HG03460 (cell line): ENCODE measurements around the gene UBE2R2.

ENCODE experiments used
- ATAC-seq: cut with Tn5 transposase; IDR thresholded peaks from one replicate; pipeline ENCODE4 v1.9.1; 2021; ENCODE audit not compliant: unreplicated experiment

Gene UBE2R2

DNA sequence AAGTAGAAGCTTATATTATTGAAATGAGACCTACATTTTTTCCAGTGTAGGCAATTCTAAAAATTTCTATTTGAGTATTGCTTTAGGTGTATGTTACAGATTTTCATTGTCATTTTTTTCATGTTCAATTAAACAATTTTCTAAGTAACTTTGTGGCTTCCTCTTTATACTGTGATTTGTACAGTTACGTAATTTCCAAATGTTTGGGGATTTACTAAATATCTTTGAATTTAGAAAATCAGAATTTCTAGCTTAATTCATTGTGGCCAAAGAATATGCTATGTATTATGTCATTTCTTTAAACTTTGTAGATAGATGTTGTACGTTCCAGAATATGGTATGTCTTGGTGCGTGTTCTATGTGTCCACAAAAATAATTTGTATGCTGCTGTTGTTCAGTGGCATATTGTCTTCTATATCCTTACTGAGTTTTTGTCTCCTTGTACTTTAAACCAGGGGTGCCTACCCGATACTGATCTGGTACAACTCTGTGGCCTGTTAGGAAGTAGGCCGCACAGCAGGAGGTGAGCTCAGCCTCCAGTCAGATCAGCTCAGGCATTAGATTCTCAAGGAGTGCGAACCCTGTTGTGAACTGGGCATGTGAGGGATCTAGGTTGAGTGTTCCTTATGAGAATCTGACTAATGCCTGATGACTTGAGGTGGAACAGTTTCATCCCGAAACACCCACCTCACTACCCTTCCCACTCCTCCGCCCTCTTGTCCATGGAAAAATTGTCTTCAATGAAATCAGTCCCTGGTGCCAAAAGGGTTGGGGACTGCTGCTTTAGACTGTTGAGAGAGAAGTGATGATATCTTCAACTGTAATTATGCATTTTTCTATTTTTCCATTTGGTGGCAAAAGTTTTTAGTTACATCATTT lies 63.5 kb downstream of the UBE2R2 start:
- no peak for ATAC-seq

DNA sequence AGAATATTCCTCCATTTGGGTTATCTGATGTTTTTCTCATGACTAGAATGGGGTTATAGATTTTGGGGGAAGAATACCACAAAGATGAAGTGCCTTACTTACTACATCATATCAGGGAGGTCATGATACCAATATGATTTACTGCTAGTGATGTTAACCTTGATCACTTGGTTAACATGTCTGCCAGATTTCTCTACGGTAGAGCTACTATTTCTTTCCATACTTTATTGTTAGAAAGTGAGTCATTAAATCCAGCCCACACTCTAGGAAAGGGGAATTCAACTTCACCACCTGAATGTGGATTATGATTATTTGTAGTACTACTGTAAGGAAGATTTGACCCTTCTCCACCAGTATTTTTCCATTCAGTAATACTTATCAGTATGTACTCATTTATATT lies 64.7 kb downstream of the UBE2R2 start:
- ATAC-seq: no peak

DNA sequence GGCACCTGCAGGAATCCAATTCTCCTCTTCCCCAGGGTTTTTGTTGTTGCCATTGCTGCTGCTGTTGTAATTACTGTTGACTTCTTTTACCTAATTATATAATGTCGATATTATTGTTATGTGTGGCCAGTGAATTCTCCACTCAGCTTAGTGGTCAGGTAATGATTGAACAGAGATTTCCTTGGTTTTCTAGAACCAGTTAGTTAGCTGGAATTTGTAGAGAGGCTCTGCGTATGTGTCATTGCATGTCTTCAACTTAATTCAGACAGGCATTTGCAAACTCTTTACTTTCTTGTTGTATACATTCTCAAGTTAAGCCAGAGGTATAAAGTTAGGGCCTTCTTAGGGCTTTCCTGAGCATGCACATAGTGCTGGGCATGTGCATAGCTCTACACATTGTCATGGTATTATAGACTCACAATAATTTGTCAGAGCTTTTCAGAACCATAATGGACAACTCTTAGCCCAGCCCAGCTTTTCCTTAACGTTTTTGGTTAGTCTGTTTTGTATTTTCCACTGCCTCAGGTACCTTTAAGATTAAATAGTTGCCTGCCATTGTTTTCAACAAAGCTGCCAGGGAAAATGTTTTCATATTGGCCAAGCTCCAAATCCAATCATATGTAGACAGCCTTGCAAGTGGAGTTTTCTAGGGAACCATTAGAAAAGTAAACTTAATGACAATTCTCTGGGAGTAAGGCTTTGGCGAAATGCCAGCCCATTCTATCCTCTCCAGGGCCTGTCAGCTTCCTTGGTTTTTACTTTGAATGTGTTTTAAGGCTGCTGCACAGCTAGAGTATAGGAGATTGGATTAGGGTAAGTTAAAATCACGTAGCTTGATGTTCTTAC lies 68.1 kb downstream of the UBE2R2 start:
- no peak for ATAC-seq

- ATAC-seq: no peak
Observed at GRCh38 chr9:33885948-33886347, 69.0 kb downstream of the UBE2R2 start.

DNA sequence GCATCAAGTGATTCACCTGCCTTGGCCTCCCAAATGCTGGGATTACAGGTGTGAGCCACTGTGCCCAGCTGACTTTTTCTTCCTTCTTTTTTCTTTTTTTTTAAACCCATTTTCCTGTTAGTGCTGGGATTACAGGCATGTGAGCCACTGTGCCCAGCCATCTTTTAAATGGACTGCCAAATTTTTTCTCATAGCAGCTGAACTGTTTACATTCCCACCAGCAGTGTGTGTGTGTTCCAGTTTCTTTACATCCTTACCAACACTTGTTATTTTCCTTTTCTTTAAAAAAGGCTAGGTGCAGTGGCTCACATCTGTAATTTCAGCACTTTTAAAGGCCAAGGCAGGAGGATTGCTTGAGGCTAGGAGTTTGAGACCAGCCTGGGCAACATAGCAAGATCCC lies 76.9 kb downstream of the UBE2R2 start:
- ATAC-seq: no peak

DNA sequence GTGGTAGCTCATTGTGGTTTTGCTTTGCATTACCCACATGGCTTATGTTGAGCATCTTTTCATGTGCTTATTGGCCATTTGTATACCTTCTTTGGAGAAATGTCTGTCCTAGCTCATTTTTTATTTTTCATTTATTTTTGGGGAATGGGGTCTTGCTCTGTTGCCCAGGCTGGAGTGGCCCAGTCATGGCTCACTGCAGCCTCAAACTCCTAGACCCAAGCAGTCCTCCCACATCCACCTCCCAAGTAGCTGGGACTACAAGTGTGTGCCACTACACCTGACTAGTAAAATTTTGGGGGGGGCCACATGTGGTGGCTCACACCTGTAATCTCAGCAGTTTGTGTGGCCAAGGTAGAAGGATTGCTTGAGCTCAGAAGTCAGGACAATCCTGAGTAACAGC lies 77.4 kb downstream of the UBE2R2 start:
- no peak for ATAC-seq

DNA sequence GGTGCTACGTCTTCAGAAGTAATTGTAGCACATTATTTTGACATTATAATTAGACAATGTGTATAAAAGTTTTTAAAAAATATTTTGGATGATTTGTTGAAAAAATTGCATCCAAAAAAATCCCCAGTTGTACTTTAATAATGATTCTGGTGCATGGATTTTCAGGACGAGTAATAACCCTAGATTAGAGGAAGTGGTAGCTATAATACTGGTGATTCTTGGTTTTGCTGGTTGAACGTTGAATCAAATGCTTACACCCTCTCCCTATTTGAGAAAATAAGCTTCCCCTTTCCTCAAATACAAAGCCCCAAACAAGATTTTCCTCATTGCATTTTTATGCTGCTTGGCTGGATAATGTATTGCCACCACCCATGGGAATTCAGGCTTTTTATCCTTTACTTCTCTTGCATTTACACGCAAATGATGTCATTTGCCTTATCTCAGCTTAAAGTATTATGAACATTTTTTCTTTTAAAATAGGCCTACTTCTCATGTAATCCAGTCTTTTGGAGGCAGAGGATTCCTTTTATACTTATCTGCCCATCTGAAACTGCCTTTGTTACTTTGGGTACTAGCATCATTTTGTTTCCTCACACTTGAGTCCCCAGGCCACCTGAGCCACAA lies 86.3 kb downstream of the UBE2R2 start:
- no peak for ATAC-seq

DNA sequence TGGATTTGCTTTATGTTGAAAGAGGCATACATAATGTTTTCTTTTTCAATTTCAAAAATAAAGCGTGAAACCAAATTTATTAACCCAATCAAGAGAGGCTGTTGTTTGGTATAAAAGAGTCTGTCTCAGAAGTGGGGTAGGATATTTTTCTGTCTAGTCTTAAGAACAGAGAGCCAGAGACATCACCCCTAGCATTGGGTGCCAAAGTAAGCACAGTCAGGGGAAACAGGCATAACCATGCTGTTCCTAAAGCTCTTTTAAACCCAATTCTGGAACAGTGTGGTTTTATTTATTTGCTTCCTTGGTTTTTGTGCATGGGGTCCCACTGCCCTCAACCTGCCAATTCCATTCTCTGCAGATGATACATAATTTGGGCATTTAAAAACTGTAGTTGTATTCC lies 88.2 kb downstream of the UBE2R2 start:
- no peak for ATAC-seq

DNA sequence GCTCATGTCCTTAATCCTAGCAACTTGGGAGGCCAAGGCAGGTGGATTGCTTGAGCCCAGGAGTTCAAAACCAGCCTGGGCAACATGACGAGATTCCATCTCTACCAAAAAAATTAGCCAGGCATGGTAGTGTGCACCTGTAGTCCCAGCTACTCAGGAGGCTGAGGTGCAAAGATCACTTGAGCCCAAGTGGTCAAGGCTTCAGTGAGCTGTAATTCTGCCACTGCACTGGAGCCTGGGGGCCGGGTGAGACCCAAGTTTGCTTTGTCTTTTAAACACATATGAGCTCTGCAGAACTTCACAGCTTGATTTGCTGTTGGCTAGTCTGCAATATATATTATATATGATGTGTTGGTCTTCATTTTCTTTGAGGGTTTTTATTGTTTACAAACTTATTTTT lies 89.8 kb downstream of the UBE2R2 start:
- no peak for ATAC-seq

- ATAC-seq: no peak
Observed at GRCh38 chr9:33907347-33907746, 90.4 kb downstream of the UBE2R2 start.

GRCh38 chr9:33908114-33908513 lies 91.2 kb downstream of the UBE2R2 start:
- ATAC-seq: no peak

GRCh38 chr9:33908749-33909148 lies 91.8 kb downstream of the UBE2R2 start:
- no peak for ATAC-seq

GRCh38 chr9:33913541-33913940 lies 96.6 kb downstream of the UBE2R2 start:
- ATAC-seq: no peak

DNA sequence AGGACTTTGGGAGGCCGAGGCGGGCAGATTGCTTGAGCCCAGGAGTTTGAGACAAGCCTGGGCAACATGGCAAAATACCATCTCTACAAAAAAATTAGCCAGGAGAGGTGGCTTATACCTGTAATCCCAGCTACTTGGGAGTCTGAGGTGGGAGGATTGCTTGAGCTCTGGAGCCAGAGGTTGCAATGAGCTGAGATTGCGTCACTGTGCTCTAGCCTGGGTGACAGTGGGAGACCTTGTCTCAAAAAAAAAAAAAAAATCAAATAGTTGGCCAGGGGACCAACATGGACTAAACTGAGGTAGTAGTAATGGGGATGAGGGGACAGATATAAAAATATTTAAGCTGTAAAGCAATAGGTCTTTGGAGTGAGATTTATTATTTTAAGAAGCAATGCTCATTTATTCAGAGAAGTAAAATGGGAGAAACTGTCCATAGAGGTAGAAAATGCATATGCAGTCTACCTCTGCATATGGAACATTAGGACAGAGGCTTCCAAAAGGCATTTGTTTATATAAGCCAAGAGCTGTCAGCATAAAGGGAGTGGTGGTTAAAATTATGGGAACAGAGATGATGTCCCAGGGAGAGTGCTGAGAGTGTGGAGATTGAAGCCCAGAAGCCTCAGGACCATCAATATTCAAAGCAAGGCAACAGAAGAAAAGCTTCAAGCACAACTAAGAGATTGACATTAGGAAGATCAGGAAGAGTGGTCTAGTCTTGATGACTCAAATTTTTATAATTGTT lies 98.1 kb downstream of the UBE2R2 start:
- ATAC-seq: no peak

GRCh38 chr9:33917036-33917435 lies 100.1 kb downstream of the UBE2R2 start:
- no peak for ATAC-seq

GRCh38 chr9:33919276-33919897 lies 102.4 kb downstream of the UBE2R2 start:
- no peak for ATAC-seq

GRCh38 chr9:33921967-33922895 lies 105.3 kb downstream of the UBE2R2 start:
- ATAC-seq: no peak

DNA sequence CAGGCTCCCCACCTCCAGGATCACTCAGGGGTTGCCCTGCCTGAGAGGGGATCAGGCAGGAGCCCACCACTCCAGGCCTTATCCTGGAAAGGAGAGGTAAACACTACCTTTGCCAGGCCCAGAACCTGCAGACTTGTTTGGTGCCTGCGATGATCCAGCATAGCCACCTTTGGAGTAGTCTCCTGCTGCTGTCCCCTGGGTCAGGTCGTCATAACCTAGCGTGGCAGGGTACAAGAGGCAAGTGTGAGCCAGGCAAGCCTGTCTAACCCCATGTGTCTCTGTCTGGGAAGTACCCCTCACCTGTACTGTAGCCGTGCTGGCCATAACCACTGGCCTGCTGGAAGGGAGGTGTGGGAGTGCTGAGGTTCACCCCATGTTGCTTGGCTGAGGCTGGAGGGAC lies 106.1 kb downstream of the UBE2R2 start:
- ATAC-seq: no peak

DNA sequence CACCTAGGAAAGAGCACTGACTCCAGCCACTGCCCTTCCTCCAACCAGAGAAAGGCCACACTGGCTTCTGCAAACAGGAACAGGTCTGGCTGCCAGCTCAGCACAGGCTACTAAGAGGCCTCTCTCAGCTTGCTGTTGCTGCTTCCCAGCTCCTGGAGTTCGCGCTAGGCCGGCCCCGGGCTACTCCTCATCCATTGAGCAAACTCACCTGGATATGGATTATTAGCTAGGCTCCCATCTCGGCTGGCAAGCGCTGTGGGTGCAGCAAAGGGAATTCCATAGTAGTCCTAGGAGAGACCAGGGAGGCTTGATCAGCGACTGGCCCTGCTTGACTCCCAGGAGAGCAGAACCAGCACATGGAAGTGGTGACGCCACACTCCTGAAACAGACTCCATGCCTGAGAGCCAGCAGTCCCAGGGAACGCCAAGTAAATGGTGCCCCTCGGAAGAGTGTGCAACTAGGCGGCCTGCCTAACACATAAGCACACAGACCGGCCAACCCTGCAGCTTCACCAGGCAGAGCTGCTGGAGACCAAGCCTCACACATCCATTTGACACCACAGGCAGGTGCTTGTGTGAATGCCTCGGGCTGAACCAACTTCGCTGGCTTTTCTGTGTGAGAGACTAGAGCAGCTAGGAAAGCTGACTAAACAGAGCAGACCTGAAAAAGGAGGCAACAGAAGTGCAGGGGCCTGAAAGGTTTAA lies 107.2 kb downstream of the UBE2R2 start:
- no peak for ATAC-seq
